ENCODE results near the gene SASH1.
"Not testable (repeated sequence)": the region's sequence is repeated elsewhere in the genome, so short reads cannot be mapped to it uniquely, and the experiment has no call there.

SASH1 gene

GRCh38 chr6:148351309-148351708 is 8.7 kb downstream of the SASH1 start:
- POLR2A ChIA-PET, result no interaction called here
- no peak overlapping the region for H3K4me3 ChIP-seq (ENCODE audit: low read depth, low read length)
- TF ChIP-seq GLI4 (tag by site-specific recombination; IDR thresholded peaks at IDR 0.05) (no peak), ZNF530 (tag by site-specific recombination; IDR thresholded peaks at IDR 0.05; ENCODE audit: low read depth) (no peak), MYNN (tag by site-specific recombination; IDR thresholded peaks at IDR 0.05; ENCODE audit: borderline replicate concordance) (no peak)
- H3K4me1 ChIP-seq (ENCODE audit: control insufficient read depth, insufficient read depth, low read length), result peaks cover 8% of the 10 kb centered on the region
- peaks cover 3 to 4% of the 10 kb centered on the region in 2 experiments; a peak in 2 of 3 replicates for H3K36me3 ChIP-seq (ENCODE audit: control insufficient read depth in 2 of 2, insufficient read depth in 1 of 2, low read length in 2 of 2)
- no peak overlapping the region for H3K27ac ChIP-seq (ENCODE audit: extremely low read depth, low read depth, low read length)
- H3K9me3 ChIP-seq (ENCODE audit: control insufficient read depth, insufficient read depth, low read depth, low read length), result no peaks in the 10 kb centered on the region
- CTCF ChIA-PET, result interaction anchor here (1.1 kb wide), 2 partner anchors 171 to 845 kb away, joined by 3 to 5 read pairs; no protein-coding TSS in a partner anchor

- TF ChIP-seq ZNF394 (tag by site-specific recombination; IDR thresholded peaks at IDR 0.05; ENCODE audit: borderline replicate concordance) (peak; percentile 79; the same call in 1 of the 2 replicates), REST (tag by site-specific recombination; IDR thresholded peaks at IDR 0.05) (peak; percentile 33; the same call in 1 of the 2 replicates), ZNF140 (tag by site-specific recombination; IDR thresholded peaks at IDR 0.05) (peak; percentile 52; the same call in 1 of the 2 replicates), ZNF266 (tag by site-specific recombination; IDR thresholded peaks at IDR 0.05; ENCODE audit: low read depth) (peak; percentile 43; the same call in 1 of the 2 replicates), ZBTB11 (tag by site-specific recombination; conservative IDR thresholded peaks at IDR 0.05; ENCODE audit: low read depth) (0 out of 2 replicates have a peak, but pooled peaks have one; percentile 42), ZNF202 (tag by site-specific recombination; IDR thresholded peaks at IDR 0.05; ENCODE audit: borderline replicate concordance) (peak; percentile 45; the same call in 1 of the 2 replicates), ZNF555 (tag by site-specific recombination; conservative IDR thresholded peaks at IDR 0.05) (peak; percentile 44), ZNF433 (tag by site-specific recombination; IDR thresholded peaks at IDR 0.05; ENCODE audit: low read depth) (peak; percentile 36; the same call in 1 of the 2 replicates), ZNF558 (tag by site-specific recombination; IDR thresholded peaks at IDR 0.05) (0 out of 2 replicates have a peak, but pooled peaks have one; percentile 23), ZNF426 (tag by site-specific recombination; IDR thresholded peaks at IDR 0.05) (peak; percentile 65), ZBTB8A (tag by site-specific recombination; IDR thresholded peaks at IDR 0.05) (peak; percentile 42; the same call in 1 of the 2 replicates), ZNF623 (tag by site-specific recombination; IDR thresholded peaks at IDR 0.05) (peak; percentile 54), ZNF518A (tag by site-specific recombination; conservative IDR thresholded peaks at IDR 0.05; ENCODE audit: low read depth) (peak; percentile 77)
- H3K9me3 ChIP-seq (ENCODE audit: control insufficient read depth, insufficient read depth, low read depth, low read length); POLR2A ChIA-PET; H3K4me1 ChIP-seq (ENCODE audit: control insufficient read depth, insufficient read depth, low read length); H3K36me3 ChIP-seq (ENCODE audit: control insufficient read depth in 2 of 2, insufficient read depth in 1 of 2, low read length in 2 of 2); H3K4me3 ChIP-seq (ENCODE audit: low read depth, low read length); CTCF ChIA-PET; H3K27ac ChIP-seq (ENCODE audit: extremely low read depth, low read depth, low read length): not testable (repeated sequence)
These were observed 9.8 kb downstream of the SASH1 start for GRCh38 chr6:148352421-148352820.

Measured in HEK293 (cell line).